Endothelial cell of hepatic sinusoid (primary cell): ENCODE measurements around the gene TCP1.
"Not testable (repeated sequence)": the region's sequence is repeated elsewhere in the genome, so short reads cannot be mapped to it uniquely, and the experiment has no call there.

Experiments
- in situ Hi-C: cut with HindIII; loops from 2 replicates; pipeline ENCODE4 v1.10.0; 2017; ENCODE audit warnings: low sequenced_read_pairs

The TCP1 gene

DNA sequence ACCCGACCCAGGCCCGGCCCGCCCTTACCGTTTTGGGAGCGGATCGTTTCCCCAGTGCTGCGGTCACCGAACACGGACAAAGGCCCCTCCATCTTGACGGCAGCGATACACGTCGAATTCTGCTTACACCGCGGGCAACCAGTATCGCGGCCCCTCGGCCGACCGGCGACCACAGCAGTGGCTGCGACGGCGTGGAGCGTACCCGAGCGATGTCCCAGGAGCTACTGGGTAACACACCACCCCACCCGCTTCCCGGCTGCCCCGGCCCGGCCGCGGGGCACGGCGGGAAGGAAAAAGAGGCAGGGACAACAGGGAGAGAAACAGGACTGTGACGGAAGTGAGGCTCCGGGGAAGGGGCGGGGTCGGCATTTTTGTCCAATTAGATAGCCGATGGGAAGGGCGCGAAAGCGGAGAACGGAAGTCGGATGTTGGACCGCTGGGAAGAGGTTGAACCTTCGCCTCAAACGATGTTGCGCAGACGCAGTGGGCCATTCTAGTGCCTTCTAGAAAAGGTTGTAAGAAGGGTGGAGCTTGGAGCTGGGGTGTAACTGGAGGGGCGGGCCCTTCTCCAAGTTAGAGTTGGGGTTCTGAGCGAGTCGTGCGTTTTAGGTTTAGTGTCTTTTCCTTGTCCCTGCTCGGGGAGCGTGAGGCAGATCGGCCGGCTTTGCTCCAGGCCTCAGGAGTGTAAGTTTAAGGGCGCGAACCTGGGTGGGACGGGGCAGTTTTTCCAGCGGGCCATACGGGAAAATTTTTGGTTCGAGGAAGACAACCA is at the start of gene TCP1:
Gene TCP1, minus strand, starts transcription at position 226 of the 772 bp plus-strand sequence. Its CDS starts 134 bp downstream, at position 92.
- in situ Hi-C loops, result no loop called here

DNA sequence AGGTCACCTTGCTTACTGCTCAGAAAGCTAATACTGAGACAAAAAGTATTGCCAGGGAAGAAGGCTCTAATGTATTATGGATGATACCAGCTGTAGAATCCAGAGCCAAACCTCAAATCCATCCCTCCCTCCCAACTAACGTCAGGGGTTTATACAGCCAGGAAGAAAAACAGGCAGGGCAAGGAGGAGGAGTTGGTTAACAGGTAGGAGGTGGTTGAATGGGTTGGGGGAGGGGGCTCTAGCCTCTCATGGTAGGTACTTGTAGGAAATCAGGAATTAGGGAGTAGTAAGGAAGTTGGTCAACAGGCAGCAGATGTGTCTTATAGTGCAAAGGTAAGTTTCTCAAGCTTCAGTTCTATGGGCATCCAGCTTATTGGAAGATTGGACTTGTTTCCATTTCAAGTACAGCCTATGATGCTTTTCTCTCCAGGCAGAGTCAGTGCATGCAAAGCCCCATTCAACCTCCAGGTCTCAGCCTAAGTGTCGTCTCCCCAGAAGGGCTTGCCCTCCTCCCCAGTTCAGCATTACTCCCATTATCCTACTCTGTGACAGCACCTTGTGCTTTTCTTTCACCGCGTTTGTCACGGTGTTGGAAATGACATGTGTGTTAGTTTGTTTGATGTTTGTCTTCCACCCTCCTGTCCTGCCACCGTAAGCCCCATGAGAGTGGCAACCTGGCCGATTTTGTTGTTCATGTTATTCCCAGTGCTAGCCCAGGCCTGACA is 48.8 kb upstream of the TCP1 start:
- in situ Hi-C loops, result no loop called here

DNA sequence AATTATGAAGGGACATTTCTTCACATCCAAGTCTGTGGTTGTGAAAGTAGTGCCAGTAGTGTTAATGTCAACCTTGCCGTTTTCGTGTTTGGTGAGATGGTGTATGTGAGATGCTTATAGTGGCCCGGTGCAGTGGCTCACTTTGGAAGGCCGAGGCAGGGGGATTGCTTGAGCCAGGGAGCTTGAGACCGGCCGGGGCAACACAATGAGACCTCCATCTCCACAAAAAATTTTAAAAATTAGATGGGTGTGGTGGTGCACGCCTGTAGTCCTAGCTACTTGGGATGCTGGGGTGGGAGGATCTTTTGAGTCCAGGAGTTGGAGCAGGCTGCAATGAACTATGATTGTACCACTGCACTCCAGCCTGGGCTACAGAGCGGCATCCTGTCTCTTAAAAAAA is 48.1 kb upstream of the TCP1 start:
- in situ Hi-C loops, result no loop called here

DNA sequence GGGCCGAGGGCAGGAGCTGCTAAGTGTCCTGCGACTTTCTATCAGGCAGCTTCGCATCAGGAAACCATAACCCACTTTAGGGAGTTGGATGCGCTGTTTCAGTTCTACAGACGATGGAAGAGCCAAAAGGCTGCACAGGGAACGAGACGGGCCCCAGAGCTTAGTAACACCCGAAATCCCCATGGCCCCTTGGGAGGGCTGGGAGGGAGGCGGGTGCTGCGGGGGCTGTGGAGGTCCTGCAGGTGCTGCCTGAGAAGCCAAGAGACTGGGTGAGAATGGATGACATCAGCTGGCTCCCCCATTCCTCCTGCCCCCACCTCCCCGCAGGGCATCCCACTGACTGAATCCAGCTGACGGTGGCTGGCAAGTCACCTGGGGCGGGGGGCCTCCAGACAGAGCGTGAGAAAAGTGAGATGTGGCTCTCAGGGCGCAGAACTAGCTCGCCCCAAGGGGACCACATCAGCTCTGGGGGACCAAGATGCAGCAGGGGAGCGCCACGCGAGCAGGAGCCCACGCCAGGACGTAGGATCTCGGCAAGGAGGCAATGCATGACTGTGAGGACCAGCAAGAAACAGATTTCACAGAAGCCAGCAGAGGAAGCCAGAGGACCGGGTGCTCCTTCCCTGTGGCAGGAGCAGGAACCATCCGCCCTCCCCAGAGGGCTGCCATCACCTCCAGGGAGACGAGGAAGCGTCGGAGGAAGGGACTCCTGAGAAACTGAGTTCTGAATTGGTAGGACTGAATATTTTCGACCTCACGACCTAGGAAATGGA is 47.5 kb upstream of the TCP1 start:
- in situ Hi-C loops, result no loop called here

DNA sequence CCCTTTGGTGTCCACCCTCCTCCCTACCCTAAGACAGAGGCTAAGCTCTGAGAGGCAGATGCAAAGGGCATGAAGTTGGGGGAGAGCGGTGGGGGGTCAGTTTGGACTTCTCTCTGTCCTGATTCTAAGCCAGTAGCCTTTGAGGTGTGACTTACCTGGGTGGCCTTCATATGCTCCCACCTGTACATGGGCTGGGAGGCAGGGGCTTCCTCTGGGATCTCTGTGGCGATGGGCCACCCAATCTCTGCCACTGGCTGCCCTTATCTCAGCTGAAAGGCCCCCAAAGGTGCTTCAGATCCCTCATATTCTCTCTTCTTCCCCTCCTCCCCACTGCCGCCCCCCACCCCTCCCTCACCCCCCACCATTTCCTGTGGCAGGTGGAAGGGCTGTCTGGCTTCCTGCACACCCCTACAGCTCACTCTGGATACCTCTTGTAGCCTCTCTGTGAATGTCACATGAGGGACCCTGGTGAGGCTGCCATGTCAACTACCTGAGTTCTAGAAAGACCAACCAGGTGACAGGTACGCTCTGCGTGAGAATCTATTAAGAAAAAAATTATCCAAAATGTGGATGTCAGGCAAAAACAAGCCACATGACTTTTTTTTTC is 44.7 kb upstream of the TCP1 start:
- in situ Hi-C loops, result no loop called here

DNA sequence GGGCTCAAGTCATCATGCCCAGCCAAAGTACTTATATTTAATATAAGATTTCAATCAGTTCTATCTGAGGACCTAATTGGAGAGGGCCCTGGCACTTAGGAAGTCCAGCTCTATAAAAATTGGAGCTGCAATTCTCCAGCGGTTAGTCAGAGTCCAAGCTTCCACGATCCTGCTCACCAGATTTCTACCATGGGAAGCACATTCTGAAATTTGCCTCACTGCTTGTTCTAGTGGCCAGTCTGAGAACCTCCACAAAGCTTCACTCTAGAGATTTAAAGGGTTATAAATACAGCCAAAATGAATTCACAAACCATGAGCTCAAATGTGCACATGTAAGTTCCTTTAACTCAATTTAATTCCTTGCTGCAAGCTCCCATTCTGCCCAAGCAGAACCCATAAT is 44.2 kb upstream of the TCP1 start:
- in situ Hi-C loops, result no loop called here

DNA sequence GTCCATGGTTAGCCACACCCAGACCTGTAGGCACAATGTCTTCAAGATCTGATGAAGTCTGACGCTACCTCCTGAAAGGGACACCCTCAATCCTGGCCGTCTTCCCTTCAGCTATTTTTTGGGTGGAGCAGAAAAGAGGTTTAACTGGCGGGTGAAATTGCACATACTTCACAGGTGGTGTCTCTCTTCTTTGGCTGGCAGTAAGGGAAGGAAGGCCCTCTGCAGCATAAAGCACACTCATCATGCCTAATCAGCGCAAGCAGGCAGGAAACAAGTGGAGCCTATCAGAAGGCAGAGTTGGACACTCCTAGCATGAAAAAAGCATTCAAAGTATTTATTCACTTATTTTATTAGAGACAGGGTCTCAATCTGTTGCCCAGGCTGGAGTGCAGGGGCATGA is 43.5 kb upstream of the TCP1 start:
- in situ Hi-C loops, result no loop called here

DNA sequence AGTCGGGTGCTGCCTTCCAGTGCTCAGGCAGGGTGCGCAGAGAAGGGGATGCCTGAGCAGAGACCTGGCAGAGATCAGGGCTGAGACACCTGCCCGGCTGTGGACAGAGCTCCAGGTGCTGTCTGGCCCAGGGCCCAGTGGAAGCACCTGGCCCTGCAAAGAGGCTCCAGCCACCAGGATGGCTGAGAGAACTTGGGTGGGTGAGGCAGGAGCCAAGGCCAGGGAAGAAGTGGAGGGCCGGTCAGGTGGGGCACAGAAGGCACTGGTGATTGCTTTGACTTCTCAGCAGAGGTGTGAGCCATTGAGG is 41.9 kb upstream of the TCP1 start:
- in situ Hi-C loops, result no loop called here

DNA sequence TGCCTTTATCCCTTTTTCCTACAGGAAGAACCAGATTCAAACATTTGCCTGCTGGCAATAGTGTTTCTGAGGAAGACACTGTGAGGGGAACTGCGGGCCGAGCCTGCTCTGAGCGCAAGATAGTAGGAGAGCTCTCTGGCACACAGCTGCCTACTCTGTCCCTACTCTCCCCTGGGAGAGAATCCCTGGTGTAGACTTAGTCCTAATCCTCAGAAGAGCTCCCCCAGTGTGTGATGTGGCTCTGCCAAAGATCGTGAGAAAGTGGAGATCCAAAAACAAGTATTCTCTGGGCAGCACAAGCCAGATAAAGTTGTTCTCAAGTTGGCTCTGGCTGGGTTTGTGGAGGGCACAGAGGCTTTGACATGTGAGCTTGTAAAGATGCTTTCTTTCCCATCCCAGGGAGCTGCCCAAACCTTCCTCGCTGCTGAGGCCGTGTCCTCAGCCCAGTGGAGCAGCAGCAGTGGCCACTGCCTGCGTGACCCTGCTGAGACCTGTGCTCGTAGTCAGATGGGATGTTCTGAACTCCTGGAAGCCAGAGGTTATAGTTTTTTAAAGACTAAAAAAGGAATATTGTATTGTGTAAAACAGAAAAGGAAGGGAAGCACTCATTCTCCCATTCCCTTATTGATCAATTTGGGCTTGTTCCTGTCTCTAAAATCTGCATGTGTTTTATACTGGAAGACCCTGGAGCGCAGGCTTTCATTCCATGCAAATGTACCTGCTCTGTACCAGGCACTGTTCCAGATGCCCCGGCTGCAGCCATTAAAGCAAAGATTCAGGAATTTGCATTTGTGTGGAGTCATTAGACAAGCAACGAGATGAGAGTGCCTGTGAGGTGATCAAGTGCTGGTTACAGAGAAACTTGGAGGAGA is 41.3 kb upstream of the TCP1 start:
- in situ Hi-C loops, result no loop called here

DNA sequence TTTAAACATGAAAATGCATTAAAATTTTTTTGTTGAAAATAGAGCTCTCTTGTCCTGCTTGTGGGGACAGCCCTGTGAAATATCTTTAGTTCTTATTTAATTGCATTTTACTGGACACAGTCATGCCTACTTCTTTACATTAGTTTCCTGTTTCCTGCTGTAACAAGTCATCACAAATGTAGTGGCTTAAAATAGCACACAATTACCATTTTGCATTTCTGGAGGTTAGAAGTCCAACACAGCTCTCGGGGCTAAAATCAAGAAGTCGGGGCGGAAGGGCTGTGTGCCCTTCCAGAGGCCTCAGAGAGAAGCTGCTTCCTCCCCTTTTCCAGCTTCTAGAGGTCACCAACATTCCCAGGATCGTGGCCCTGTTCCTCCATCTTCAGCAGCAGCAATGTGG is 40.1 kb upstream of the TCP1 start:
- in situ Hi-C loops, result no loop called here

DNA sequence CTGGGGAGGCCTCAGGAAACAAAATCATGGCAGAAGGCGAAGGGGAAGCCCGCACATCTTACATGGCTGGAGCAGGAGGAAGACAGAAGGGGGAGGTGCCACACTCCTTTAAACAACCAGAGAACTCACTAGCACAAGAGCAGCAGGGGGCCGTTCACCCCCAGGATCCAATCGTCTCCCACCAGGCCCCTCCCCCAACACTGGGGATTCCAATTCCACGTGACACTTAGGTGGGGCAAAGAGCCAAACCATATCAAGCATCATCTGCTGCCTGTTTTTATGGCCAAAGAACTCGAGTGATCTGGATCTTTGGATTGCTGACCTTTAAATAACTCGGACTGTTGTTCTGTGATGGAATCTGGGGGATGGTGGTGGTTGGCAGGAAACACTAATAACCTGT is 38.7 kb upstream of the TCP1 start:
- in situ Hi-C loops, result no loop called here

DNA sequence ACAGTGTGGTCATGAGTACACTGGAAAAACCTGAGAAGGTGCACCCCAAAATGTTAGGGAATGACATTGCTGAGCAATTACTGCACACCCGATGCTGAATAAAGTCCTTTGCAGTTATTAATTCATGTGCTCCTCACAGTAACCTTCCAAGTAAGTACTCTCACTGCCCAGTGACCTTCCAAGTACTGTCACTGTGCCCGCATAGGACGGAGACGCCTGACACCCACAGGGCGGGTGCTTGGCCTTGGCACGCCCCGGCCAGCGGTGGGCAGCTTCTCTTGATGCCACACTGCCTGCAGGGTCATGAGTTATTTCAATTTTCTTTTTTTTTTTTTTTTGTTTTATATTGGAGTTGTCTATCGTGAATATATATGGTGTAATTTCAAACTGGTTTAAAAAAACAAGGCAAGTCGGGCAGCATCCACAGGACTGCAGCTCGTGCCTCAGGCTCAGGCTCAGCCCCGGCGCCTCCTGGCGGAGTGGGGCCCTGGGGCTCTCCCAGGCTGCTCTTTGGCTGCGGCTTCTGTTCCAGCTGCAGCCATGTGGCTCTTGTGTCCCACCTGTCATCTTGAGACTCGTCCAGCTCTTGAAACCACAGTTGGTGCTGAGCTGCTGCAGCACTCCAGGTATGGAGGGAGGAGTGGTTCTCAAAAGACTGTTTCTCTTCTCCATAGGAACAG is 37.7 kb upstream of the TCP1 start:
- in situ Hi-C loops, result no loop called here

DNA sequence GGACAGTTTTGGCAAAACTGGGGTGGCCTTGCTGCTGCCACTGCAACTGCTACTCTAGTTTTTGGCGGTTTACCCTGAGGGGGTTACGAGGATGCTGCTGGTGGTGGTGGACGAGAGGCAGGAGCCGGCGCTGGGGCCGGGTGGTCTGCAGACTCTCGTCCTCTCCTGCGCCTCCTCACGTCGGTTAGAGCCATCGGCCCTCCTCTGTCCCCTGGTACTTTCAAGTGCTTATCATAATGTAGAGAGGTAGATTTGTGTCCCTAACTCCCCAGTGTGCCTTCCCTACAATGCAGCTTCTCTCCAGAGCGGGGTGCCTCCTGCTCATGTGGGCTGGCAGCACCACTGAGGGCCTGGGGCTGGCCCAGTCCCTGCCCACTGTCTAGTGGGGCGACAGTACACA is 36.6 kb upstream of the TCP1 start:
- in situ Hi-C loops, result no loop called here

DNA sequence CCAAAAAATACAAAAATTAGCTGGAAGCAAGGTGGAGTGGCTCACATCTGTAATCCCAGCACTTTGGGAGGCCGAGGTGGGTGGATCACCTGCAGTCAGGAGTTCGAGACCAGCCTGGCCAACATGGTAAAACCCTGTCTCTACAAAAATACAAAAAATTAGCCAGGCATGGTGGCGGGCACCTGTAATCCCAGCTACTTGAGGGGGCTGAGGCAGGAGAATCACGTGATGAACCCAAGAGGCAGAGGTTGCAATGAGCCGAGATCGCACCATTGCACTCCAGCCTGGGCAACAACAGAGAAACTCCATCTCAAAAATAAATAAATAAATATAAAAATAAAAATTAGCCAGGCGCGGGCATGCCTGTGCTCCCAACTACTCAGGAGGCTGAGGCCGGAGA is 35.3 kb upstream of the TCP1 start:
- in situ Hi-C loops, result not testable (repeated sequence)

DNA sequence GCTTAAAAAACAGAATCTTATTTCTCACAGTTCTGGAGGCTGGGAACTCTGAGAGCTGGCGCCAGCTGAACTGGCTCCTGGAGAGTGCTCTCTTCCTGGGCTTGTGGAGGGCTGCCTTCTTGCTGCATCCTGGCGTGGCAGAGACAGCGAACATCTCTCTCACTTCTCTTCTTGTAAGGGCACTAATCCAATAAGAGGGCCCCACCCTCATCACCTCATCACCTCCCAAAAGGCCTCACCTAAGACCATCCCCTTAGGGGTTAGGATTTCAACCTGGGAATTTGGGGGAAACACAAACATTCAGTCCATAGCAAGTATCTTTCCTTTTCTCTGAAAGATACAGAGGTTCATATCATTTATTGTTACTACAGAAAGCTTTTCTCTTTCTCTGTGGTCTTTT is 34.6 kb upstream of the TCP1 start:
- in situ Hi-C loops, result no loop called here

DNA sequence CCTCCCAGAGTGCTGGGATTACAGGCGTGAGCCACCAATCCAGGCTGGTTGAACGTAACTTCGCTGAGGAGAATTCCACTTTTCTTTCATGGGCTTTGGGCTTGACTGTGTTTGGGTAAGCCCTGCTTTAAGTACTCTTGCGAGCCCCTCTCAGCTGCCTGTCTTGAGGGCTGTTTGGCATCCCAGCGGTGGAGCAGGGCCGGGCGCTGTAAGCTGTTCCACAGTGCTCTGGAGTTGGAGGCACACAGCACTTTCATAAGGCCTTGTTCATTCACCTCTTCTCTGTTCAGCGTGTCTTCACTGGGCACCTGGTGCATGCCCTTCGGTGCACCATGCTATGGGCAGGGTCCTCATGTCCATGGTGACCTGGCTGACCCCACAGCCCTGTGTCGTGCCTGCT is 32.3 kb upstream of the TCP1 start:
- in situ Hi-C loops, result no loop called here

DNA sequence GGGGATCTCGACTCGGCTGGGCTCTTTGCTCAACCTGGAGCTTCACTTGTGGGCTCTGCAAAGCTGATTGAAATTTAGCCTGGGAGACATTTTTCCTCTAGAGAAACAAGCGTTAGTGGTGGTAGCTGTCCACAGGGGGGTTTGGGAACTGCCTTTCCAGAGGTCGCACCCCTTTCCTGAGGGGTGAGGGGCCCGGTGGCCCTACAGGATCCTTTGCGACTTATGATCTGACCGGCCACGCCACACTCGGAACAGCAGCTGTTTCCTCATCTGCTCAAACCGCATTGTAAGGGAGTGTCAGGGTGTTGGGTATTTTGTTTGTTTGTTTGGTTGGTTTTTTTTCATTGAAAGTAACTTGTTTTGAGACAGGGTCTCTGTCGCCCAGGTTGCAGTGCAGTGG is 31.7 kb upstream of the TCP1 start:
- in situ Hi-C loops, result no loop called here

DNA sequence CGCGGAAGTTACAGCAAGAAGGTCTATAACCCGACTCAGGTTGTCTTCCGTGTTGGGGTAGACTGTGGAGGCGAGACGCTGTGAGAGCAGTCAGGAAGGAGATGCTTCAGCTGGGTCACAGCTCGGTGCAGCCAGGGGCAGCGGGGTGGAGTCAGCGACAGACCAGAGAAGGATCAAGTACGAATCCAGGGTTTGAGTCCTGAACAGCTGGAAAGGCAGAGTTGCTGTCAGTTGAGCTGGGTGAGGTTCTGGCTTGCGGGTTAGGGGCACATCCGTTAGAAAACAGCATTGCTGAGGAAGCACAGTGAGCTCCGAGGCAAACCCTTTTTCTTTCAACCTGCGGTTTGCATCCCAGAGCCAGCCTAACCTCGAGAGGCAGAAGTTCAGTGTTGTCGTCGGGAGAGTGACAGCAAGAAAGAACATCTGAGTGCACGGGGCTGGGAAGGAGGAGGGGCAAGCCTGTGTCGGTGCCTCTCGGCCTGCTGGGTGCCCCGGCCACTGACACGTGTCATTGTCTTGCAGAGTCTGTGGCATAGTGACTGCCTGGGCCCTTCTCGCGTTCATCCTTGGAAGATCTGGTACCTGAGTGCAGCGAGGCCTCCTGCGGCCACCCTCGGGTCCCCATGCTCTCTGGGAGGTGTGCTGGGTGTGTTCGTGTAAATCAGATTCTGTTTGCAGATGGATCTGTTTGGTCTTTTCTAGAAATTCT is 30.7 kb upstream of the TCP1 start:
- in situ Hi-C loops, result no loop called here

DNA sequence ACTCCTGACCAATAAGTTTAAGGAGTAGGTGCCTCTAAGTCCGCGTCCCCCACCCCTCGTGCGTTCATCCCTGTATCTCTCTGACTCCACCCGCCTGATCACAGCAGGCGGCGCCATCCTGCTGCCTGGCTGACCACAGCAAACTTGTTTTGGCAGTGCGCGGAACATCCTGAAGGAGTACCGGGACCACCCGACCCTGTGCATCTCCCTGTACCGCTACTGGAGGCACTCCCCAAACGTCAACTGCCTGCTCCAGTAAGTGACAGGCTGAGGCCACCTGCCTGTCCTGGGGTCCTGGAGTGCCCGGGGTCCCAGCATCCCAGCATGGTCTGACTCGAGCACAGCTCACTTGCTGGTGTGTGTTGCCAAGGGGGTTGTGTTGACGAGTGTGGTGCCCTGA is 29.7 kb upstream of the TCP1 start:
- in situ Hi-C loops, result no loop called here
